Measurements from ENCODE around the gene UNC13A.

DNA sequence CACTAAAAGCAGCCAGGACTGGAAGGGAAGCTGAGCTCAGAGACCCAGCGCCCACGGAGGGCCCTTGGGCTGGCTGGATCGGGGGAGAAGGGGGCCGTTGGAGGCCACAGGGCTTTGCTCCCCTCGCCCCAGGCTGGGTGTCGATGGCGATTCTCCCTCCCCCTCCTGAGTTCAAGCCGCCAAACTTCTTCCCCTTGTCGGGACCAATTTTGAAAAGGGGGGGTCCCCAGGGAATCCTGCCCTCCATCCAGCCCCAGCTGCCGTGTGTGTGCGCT, 71.5 kb downstream of the UNC13A start:
- TF ChIP-seq SP1 (IDR thresholded peaks at IDR 0.05): no peak
- no peak for TF ChIP-seq L3MBTL2 (conservative IDR thresholded peaks at IDR 0.05)
- TF ChIP-seq ELF4 (IDR thresholded peaks at IDR 0.05): no peak
- TF ChIP-seq ZNF384 (IDR thresholded peaks at IDR 0.05): no peak
- TF ChIP-seq SUZ12 (IDR thresholded peaks at IDR 0.05): no peak
- TF ChIP-seq FOXK2 (IDR thresholded peaks at IDR 0.05): no peak
